NCI-H748 treated with DMSO at 0.1 percent for 48 hours (cell line): ENCODE measurements around the gene RNF40.

ENCODE experiments used
- DNase-seq: peaks from one replicate; lab custom pipeline; 2025; lab: John Stamatoyannopoulos, UW

RNF40 gene

GRCh38 chr16:30761928-30762902, at the start of gene RNF40, which contains the start of gene CFAP119:
Gene RNF40, plus strand, starts transcription at chr16:30762322. Its CDS starts 224 bp downstream, at chr16:30762546.
Gene CFAP119, minus strand, starts transcription at chr16:30762062. Its CDS starts 314 bp downstream, at chr16:30761748.
- peak; percentile 89 for DNase-seq

GRCh38 chr16:30715750-30716445, 46.2 kb upstream of the RNF40 start:
- no peak for DNase-seq

- DNase-seq, result no peak
These were observed 42.0 kb upstream of the RNF40 start for GRCh38 chr16:30720086-30720485.

- no peak for DNase-seq
These were observed 41.4 kb upstream of the RNF40 start for GRCh38 chr16:30720694-30721093.

GRCh38 chr16:30721167-30721566, 41.0 kb upstream of the RNF40 start:
- no peak for DNase-seq

- no peak for DNase-seq
These were observed 40.5 kb upstream of the RNF40 start for GRCh38 chr16:30721606-30722005.

GRCh38 chr16:30722443-30722842, 39.7 kb upstream of the RNF40 start:
- DNase-seq, result no peak

GRCh38 chr16:30722916-30723315, 39.2 kb upstream of the RNF40 start:
- no peak for DNase-seq

GRCh38 chr16:30723725-30724355, 38.3 kb upstream of the RNF40 start:
- DNase-seq, result no peak

GRCh38 chr16:30724641-30725417, 37.3 kb upstream of the RNF40 start:
- DNase-seq, result no peak

- DNase-seq, result no peak
These were observed 36.7 kb upstream of the RNF40 start for GRCh38 chr16:30725418-30725792.

GRCh38 chr16:30728321-30728720, 33.8 kb upstream of the RNF40 start:
- no peak for DNase-seq

- DNase-seq, result no peak
These were observed 33.0 kb upstream of the RNF40 start for GRCh38 chr16:30728899-30729672.

- DNase-seq, result no peak
These were observed 30.7 kb upstream of the RNF40 start for GRCh38 chr16:30731411-30731810.

- no peak for DNase-seq
These were observed 24.9 kb upstream of the RNF40 start for GRCh38 chr16:30736995-30737793.

GRCh38 chr16:30737794-30738648, 24.1 kb upstream of the RNF40 start:
- DNase-seq, result no peak

GRCh38 chr16:30738984-30739951, 22.9 kb upstream of the RNF40 start:
- DNase-seq, result no peak
